Subcutaneous adipose tissue (tissue), 4 donors: ENCODE measurements around the gene MCL1. TPM values are rescaled to one million over a fixed set of nuclear protein-coding genes. Genes with fewer than 3 reads are reported as not detected.

ENCODE experiments used
- CTCF ChIP-seq: fragments of 450-650 bp; IDR thresholded peaks from one replicate; pipeline ENCODE4 v1.5.1; 2016; ENCODE audit warnings: low read depth, mild to moderate bottlenecking, control low read depth, antibody characterized with exemption, moderate library complexity
- total RNA-seq, 4 donors: library from RNA; depleted of rRNA; stranded (reverse); fragments of >200 nt; gene quantifications; one replicate each; pipeline ENCODE4 v1.1.0, GENCODE V29; 2016

MCL1 gene
- total RNA-seq, 4 donors from 2014 or later: 180 to 328 (median 225) TPM

- no peak for TF ChIP-seq CTCF
Observed at GRCh38 chr1:150566589-150567340, 12.6 kb downstream of the MCL1 start.

GRCh38 chr1:150564051-150564991, 15.1 kb downstream of the MCL1 start:
- TF ChIP-seq CTCF: no peak

GRCh38 chr1:150563340-150564038, 15.9 kb downstream of the MCL1 start:
- no peak for TF ChIP-seq CTCF

GRCh38 chr1:150562446-150563339, 16.7 kb downstream of the MCL1 start:
- TF ChIP-seq CTCF: no peak

- no peak for TF ChIP-seq CTCF
Observed at GRCh38 chr1:150561974-150562445, 17.4 kb downstream of the MCL1 start.

- no peak for TF ChIP-seq CTCF
Observed at GRCh38 chr1:150561254-150561973, 18.0 kb downstream of the MCL1 start.
